EH (cell line): ENCODE measurements around the gene ATP6V1F.

Source experiments
- DNase-seq: peaks from one replicate; pipeline ENCODE4 v3.0.0-alpha.2; 2015; ENCODE audit warnings: low read depth

Gene ATP6V1F

DNA sequence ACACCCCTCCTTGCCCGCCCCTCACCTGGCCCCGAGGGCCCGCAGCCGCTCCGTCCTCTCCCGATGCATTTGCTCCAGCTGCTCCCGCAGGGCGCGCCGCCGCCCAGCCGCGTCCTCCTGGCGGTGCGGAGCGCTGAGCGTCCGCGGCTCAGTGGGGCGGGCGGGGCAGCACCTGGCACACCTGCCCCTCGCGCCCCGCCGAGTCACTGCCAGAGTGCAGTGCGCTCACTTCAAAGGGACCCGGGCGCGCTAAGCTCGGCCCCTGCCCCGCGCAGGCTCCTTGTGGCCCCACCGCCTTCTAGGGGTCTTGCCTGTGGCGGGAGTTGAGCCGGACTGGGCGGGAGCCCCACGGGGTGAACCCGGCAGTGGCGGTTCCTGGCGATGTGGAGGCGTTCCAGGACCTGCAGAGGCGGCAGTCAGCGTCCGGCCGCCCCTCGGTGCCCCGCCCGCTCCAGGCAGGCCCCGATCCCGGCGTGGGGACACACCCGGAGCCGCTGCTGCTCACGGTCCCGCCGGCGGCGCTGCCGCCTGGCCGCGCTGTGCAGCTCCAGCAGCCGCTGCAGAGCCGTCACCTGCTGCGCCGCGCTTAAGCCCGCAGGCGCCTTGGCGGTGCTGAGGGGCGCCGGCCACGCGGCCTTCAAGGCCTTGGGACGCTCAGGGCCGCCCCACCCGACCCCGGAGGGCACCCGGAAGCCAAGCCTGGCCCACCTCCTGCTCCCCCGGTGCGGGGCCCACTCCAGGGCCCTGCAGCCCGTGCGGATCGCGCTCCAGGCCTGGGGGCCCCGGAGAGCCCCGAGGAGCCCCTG is 6.7 kb downstream of the ATP6V1F start:
- DNase-seq, result peak; percentile 52

GRCh38 chr7:128869944-128870285 is 7.3 kb downstream of the ATP6V1F start:
- no peak for DNase-seq

DNA sequence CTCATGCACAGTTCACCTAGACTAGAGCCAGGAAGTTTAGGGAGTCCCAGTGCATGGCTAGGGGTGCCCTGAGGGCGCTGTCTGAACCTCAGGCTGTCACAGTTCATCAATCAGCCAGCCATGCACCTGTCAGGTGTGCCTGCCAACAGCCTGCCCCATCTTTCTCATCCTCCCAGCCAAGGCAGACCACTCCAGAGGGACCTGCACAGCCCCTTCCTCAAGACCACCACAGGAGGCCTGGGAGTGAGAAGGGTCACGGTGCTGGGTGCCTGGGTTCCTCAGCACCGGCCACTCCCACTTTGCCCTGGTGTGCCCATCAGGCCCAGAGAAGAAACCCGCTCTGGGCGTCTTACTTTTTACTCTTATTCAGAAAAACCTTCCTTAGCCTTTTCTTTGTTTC is 8.4 kb downstream of the ATP6V1F start:
- no peak for DNase-seq

- no peak for DNase-seq
These were observed 9.8 kb downstream of the ATP6V1F start for GRCh38 chr7:128872394-128872824.

- DNase-seq, result no peak
These were observed 10.6 kb downstream of the ATP6V1F start for GRCh38 chr7:128873234-128873633.

DNA sequence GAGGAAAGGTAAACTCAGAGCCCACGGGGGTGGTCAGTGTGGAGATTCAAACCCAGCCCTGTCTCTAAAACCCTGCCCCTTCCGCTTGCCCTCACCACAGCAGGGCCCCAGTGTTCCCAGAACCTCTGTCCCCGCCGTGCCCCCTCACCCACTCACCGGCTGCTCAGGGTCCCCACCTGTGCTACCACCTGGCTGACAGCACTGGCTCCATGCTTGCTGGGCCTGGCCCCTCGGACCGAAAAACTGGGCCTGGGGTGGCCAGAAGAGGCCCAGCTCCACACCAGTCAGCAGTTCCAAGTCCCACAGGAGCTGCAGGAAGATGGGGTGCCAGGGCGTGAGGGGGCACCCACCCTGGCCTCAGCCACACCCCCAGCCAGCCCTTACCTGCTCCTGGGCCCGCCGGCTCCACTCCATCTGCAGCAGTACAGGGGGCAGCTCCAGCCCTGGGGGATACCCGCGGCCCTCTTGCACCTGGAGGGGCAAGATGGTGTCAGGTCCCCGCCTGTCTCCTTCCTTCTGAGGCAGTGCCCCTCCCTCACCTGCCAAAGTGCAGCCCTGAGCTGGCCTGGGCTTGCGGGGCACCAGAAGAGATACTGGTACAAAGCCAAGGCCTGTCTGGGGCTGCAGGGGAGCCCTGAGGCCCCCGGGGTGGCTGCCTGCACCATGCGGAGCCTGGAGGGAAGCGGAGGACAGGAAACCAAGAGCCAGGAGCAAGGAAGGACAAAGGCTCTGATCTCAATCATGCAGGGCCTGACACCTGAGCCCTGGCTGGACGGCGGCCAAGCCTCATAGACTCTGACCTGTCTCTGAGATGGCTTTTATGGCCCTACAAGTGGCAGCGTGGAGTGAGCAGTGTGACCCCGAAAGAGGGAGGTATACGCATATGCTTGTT is 11.7 kb downstream of the ATP6V1F start:
- DNase-seq, result no peak

DNA sequence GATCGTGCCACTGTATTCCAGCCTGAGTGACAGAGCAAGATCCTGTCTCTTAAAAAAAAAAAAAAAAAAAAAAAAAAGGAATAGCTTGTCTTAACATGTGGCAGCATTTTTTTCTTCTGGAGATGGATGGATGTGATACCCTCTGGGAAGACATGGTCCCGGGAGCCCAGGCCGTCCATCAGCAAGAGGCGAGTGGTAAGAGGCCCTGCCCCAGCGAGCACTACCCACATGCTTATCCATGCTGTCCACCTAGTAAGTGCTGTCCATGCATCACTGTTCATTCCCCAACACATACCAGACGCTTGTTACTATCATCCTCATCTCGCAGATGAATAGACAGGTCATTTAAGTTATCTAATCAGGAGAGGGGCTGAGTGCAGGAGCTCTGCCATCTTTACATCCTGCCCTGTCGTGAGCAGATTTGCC is 12.9 kb downstream of the ATP6V1F start:
- no peak for DNase-seq

DNA sequence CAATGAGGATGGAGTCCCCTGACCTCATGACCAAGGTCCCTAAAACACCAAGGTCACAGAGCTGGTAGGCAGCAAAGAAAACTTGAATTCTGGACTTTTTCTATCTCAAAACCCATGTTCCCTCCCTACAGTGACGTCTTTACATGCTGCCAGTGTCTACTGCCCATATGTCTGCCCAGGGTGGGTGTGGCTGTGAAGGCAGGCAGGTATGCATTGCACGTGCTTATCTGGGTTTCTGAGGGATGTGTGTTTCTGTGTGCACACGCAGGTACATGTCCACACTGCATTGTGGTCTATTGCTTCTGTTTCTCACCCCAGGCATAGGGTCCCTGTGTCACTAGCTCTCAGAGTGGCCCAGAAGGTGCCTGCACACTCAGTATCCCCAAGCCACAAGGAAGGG is 13.5 kb downstream of the ATP6V1F start:
- DNase-seq, result no peak

- DNase-seq, result no peak
These were observed 13.9 kb downstream of the ATP6V1F start for GRCh38 chr7:128876586-128876977.

DNA sequence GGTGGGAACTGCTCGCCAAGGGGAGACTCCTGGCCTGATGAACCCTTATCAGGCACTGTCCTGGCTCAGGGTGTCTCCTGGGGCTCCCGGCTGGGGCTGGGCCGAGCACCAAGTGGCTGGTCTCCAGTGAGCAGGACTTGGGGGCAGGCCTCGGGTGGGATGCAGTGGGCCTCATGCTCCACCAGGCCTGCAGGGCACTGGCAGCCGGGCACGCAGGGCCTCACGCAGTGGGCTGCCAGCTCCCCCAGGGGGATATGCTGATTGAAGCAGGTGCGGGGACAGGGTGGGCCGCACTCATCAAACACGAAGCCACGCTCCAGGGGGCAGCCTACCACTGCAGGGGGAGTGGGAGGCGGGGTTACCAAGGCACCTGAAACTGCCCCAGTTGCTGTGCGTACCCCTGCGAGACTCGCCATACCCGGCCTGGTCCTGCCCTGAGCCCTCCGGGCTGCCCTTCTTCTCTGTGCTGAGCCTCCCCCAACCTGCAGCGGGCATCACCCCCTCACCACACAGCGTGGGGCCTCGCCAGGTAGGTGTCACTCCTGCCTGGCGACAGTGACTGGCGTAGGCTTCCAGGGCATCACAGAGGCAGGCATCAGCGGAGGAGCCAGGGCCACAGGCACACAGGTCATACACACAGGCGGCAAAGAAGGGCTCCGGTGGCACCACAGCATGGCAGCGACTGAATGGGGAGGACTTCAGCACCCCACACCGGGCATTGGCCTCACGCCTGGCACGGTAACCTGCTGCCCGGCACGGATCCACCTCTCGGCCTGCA is 14.5 kb downstream of the ATP6V1F start:
- DNase-seq, result no peak

GRCh38 chr7:128877756-128878120 is 15.1 kb downstream of the ATP6V1F start:
- no peak for DNase-seq

- no peak for DNase-seq
These were observed 15.8 kb downstream of the ATP6V1F start for GRCh38 chr7:128878226-128879105.

DNA sequence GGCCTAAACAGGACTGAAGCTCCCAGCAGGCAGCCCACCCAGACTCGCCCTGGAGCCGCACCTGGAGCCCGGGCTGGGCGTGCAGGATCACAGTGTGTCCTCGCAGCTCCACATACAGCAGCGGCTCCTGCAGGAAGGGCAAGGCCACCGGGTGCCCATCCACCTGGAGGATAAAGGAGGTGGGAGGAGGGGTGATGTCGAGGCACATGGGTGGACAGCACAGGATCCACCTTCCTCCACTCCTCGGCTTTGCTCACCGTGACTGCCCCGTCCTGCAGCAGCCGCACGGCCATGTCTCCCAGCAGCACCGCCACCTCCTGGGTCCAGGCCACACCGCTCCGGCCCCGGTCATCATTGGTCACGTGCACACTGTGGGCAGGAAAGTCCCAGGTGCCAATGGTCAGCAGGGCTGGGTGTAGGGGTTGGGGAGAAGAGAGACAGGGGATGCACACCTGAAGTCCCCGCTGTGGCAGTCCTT is 16.8 kb downstream of the ATP6V1F start:
- no peak for DNase-seq

- peak; percentile 74 for DNase-seq
These were observed 17.5 kb downstream of the ATP6V1F start for GRCh38 chr7:128879939-128880746.

DNA sequence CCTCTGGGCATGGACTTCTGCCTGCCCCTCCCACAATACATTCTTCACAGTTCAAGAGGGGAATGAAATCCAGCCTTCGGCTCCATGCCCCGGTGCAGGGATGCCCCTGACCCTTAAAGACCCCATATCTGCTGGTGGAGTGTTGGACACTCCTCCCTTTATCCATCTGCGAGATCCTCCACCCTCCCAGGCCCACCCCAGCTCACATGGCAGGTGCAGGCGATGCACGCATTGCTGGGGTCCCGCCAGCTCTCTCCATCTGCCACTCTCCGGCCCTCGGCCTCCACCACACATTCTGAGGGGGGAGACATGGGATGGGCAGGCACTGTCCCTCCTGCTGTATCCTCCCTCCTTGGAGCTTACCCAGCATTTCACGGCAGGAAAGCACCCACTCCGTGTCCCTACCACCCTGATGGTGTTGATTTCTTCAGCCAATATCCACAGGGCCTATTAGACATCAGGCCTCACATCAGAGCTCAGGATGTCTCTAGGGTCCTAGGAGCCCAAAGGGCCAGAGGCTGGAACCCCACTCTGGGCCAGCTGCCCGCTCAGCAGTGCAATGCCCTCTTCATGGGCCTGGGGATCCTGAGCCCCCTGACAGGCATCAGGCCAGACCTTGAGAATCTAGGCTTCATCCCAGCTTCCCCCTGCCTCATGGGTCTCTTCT is 18.3 kb downstream of the ATP6V1F start:
- DNase-seq, result no peak

DNA sequence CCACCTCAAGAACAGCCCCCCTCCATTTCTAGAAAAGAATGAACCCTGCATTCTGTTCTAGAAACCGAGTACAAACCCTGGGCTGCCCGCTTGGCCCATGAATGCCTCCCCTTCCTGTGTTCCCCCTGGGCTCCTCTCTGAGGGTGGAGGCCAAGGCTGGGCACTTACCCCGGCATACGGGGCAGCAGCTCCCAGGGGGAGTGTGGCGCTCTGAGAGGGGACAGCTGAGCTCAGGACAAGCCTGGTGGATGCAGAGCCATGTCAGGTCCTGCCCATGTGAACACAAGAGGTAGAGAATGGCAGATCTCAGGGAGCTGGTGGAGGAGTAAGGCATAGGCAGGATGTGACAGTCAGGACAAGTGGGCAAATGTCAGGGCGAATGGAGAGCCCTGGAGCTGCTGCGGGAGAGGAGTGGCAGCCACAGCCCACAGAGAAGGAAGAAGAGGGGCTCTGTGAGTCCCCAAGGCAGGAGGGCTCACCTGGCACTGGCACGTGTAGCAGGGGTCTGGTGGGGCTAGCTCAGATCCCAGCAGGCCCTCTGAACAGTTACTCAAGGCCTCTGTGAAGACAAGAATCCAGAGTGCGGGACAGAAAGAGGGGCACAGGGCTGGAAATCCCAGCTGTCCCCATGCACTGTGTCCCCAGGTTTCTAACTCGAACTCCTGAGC is 18.9 kb downstream of the ATP6V1F start:
- no peak for DNase-seq

DNA sequence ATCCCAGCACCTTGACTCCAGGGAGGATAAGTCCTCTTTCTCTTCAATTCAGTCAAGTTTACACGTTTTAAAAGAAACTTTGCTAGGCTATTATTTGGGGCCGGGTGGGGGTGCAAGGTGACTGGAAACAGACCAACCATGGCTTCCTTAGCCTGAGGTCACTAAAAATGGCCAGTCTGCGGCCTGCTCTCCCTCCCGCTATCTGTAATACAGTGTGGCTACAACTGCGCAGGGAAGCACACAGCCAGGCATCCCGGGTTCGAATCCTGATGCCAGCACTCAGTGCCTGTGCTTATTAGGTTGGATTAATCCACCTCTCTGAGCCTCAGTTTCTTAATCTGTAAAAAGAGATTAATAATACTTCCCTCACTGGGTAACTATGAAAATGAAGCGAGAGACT is 19.5 kb downstream of the ATP6V1F start:
- no peak for DNase-seq

DNA sequence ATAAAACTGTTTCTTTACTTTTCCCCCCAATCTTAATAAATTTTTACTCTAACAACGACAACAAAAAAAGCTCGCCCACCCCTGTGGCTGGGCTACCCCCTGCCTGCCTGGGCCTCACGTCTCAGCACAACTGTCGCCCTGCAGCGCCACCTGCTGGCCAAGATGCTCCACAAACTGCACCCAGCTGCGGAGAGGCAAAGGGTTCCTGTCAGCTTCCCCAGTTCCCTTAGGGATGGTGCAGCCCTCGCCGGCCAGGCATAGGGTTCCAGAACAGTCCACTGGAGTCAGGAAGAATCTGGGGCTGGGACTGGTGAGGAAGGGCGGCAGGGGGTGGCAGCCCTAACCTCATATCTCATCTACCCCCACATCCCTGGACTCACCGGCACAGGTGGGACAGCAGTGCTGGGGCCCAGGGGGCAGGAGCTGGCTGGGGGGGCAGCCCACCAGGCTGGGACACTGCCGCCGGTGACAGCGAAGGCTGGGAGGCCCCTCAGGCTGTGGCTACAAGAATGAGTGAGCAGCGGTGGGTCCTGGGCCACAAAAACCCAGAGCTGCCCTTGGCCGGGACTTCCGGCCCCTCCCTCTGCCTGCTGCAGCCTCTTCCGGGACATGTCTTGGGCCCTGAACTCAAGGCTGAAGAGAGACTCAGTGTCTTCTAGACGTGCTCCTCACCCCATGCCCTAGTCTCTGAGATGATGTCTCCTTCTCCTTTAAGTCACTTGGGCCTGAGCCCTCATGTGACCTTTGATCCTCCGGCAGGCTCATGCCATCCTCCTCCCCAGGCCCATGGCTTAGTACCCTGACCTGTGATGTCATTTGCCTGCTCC is 21.2 kb downstream of the ATP6V1F start:
- DNase-seq, result peak; percentile 73
